Endodermal cell (in vitro differentiated cells): ENCODE measurements around the gene APCDD1L. TPM values are rescaled to one million over a fixed set of nuclear protein-coding genes. Genes with fewer than 3 reads are reported as not detected.

Experiments
- DNase-seq: peaks from one replicate; pipeline ENCODE4 v3.0.0-alpha.2; 2017
- H3K27ac ChIP-seq: 2 replicates; pipeline ENCODE4 v1.5.1; 2013; ENCODE audit warnings: mild to moderate bottlenecking, low read depth, low read length, moderate library complexity
- H3K27me3 ChIP-seq: 2 replicates; pipeline ENCODE4 v1.6.1; 2013; ENCODE audit warnings: mild to moderate bottlenecking, low read length, moderate library complexity; ENCODE audit not compliant: insufficient read depth, control insufficient read depth, poor library complexity, severe bottlenecking
- H3K36me3 ChIP-seq: 2 replicates; pipeline ENCODE4 v1.7.0; 2013; ENCODE audit warnings: mild to moderate bottlenecking, low read length, moderate library complexity; ENCODE audit not compliant: control insufficient read depth, insufficient read depth
- H3K4me1 ChIP-seq: one replicate; pipeline ENCODE4 v1.7.0; 2013; ENCODE audit warnings: low read length; ENCODE audit not compliant: control insufficient read depth, insufficient read depth
- H3K4me3 ChIP-seq: 2 replicates; pipeline ENCODE4 v1.5.1; 2013; ENCODE audit warnings: mild to moderate bottlenecking, low read length, moderate library complexity
- H3K9ac ChIP-seq: 2 replicates; pipeline ENCODE4 v1.6.1; 2013; ENCODE audit warnings: mild to moderate bottlenecking, low read length, moderate library complexity; ENCODE audit not compliant: poor library complexity, severe bottlenecking; ENCODE audit errors: extremely low read depth
- H3K9me3 ChIP-seq: 2 replicates; pipeline ENCODE4 v1.6.1; 2013; ENCODE audit warnings: mild to moderate bottlenecking, low read length, moderate library complexity; ENCODE audit not compliant: control insufficient read depth
- H3K27ac Mint-ChIP-seq: 2 replicates; pipeline ENCODE4 v1.8.0; 2020; ENCODE audit warnings: mixed read lengths
- H3K27me3 Mint-ChIP-seq: 2 replicates; pipeline ENCODE4 v1.8.0; 2021; ENCODE audit warnings: mild to moderate bottlenecking, mixed read lengths; ENCODE audit not compliant: insufficient read depth
- H3K36me3 Mint-ChIP-seq: 2 replicates; pipeline ENCODE4 v1.8.0; 2020; ENCODE audit warnings: low read depth, mixed read lengths
- H3K4me1 Mint-ChIP-seq: 2 replicates; pipeline ENCODE4 v1.8.0; 2020; ENCODE audit warnings: mixed read lengths
- H3K4me3 Mint-ChIP-seq: 2 replicates; pipeline ENCODE4 v1.8.0; 2020; ENCODE audit warnings: mild to moderate bottlenecking, moderate library complexity, mixed read lengths
- H3K9me3 Mint-ChIP-seq: 2 replicates; pipeline ENCODE4 v1.8.0; 2020; ENCODE audit warnings: mild to moderate bottlenecking, mixed read lengths
- CTCF ChIP-seq: fragments of 200-600 bp; sonication (generic); conservative IDR thresholded peaks from 2 replicates; pipeline ENCODE4 v1.5.0; 2021; ENCODE audit warnings: antibody characterized with exemption, mild to moderate bottlenecking
- WGBS, 2 experiments: methylation state at CpG; one replicate each; pipeline versions ENCODE4 v1.1.5 to v1.1.7; 2013; ENCODE audit warnings: missing lambda C conversion rate in 2 of 2, mixed read lengths in 1 of 2; ENCODE audit not compliant: insufficient coverage in 1 of 2, insufficient read length in 1 of 2; 5-methylcytosine and 5-hydroxymethylcytosine counted together
- total RNA-seq, 2 donors: library from RNA; stranded (reverse); fragmentation: NEBNext Ultra II Directional in 1 of 2; extraction: Animal tissue kit (Norgen Biotek cat#: 25700) in 1 of 2; gene quantifications; 2 replicates in 1 of 2; 3 replicates in 1 of 2; pipeline ENCODE4 v1.2.1, GENCODE V29; 2021

The APCDD1L gene
- total RNA-seq, 2 donors from 2014 or later: 6.4 TPM

DNA sequence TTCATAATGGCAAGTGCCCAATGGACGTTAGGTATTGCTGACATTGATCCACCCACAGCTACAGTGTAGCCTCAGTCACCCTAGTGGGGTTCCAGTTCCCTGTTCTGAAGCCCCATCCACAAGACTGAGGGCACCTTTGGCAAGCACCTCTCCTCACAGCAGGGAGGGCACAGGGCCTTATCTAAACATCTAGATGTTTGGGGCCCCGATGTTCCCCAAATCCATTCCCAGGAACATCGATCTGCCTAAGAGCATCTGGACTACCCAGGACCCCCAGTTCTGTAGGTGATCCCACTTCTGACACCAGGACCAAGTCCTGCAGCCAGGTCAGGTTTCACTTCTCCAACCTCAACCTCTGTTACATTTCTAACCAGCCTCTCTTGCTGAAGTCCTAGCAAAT is 10.6 kb downstream of the APCDD1L start:
- WGBS, 2 experiments: 81 to 100% methylated on average over 2 to 3 of the region's 3 CpGs
- peaks cover 41% of the 10 kb centered on the region for H3K9me3 Mint-ChIP-seq
- TF ChIP-seq CTCF: no peak
- H3K4me1 Mint-ChIP-seq: no peaks in the 10 kb centered on the region
- H3K9ac ChIP-seq: no peak overlapping the region
- H3K27ac Mint-ChIP-seq: no peak overlapping the region
- no peak overlapping the region for H3K4me3 ChIP-seq
- no peak for DNase-seq
- H3K36me3 ChIP-seq: no peaks in the 10 kb centered on the region
- H3K36me3 Mint-ChIP-seq: peaks cover 18% of the 10 kb centered on the region
- no peak overlapping the region for H3K27ac ChIP-seq
- H3K4me1 ChIP-seq: no peaks in the 10 kb centered on the region
- H3K4me3 Mint-ChIP-seq: no peak overlapping the region
- H3K27me3 ChIP-seq: no peaks in the 10 kb centered on the region
- H3K27me3 Mint-ChIP-seq: peaks cover 4% of the 10 kb centered on the region
- H3K9me3 ChIP-seq: peaks cover 54% of the 10 kb centered on the region

DNA sequence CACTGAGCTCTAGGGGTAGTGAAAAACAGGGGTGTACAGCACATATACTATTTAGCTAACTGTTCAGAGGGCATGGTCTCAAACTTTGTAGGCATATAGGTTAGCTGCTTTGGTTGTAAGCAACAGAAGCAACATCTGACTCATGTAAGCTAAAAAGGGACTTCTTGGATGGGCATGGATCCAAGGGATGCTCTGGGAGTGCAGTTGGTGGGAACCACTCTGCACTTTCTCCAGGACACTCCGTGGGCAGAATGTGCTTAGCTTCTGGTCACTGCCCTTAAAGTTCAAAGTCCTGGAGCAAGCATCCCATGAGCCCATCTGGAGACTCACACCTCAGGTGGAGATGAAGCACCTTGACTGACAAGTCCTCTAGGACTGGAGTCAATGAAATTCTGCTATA is 11.5 kb downstream of the APCDD1L start:
- no peak overlapping the region for H3K9ac ChIP-seq
- H3K27me3 ChIP-seq: no peaks in the 10 kb centered on the region
- no peak for TF ChIP-seq CTCF
- Mint-ChIP-seq H3K4me3 (no peak overlapping the region), H3K27me3 (peaks cover 4% of the 10 kb centered on the region), H3K27ac (no peak overlapping the region), H3K9me3 (peaks cover 44% of the 10 kb centered on the region), H3K36me3 (peaks cover 24% of the 10 kb centered on the region), H3K4me1 (no peaks in the 10 kb centered on the region)
- H3K27ac ChIP-seq: no peak overlapping the region
- no peaks in the 10 kb centered on the region for H3K4me1 ChIP-seq
- DNase-seq: no peak
- H3K4me3 ChIP-seq: no peak overlapping the region
- H3K36me3 ChIP-seq: no peaks in the 10 kb centered on the region
- H3K9me3 ChIP-seq: peaks cover 54% of the 10 kb centered on the region
- 84 to 100% methylated on average over 1 of the region's 1 CpG for WGBS, 2 experiments

- no peak overlapping the region for H3K27ac ChIP-seq
- peaks cover 24% of the 10 kb centered on the region for H3K36me3 Mint-ChIP-seq
- H3K4me1 ChIP-seq: no peaks in the 10 kb centered on the region
- H3K27ac Mint-ChIP-seq: no peak overlapping the region
- H3K27me3 ChIP-seq: no peaks in the 10 kb centered on the region
- no peak for DNase-seq
- H3K4me3 ChIP-seq: no peak overlapping the region
- no peaks in the 10 kb centered on the region for H3K4me1 Mint-ChIP-seq
- no peak for TF ChIP-seq CTCF
- peaks cover 44% of the 10 kb centered on the region for H3K9me3 Mint-ChIP-seq
- H3K36me3 ChIP-seq: no peaks in the 10 kb centered on the region
- H3K4me3 Mint-ChIP-seq: no peak overlapping the region
- peaks cover 2% of the 10 kb centered on the region for H3K27me3 Mint-ChIP-seq
- WGBS, 2 experiments: 93 to 95% methylated on average over 4 to 7 of the region's 7 CpGs
- H3K9ac ChIP-seq: no peak overlapping the region
- H3K9me3 ChIP-seq: peaks cover 28% of the 10 kb centered on the region
Observed at GRCh38 chr20:58500256-58500655, 14.9 kb downstream of the APCDD1L start.
